HL-60 (cell line): Measurements from ENCODE around the gene RTTN.

Experiments used
- DNase-seq, 2 experiments: peaks; one replicate each; pipeline ENCODE4 v3.0.0-alpha.2; 2010 to 2020; ENCODE audit warnings: low read depth in 1 of 2, low spot score in 1 of 2
- H3K27ac ChIP-seq: fragments of 250-450 bp; sonication (Bioruptor Pico); replicated peaks from 2 replicates; pipeline ENCODE4 v1.5.1; 2020; ENCODE audit warnings: mild to moderate bottlenecking, moderate library complexity
- H3K27me3 ChIP-seq: fragments of 250-450 bp; sonication (Bioruptor Pico); 2 replicates; pipeline ENCODE4 v1.5.1; 2021; ENCODE audit warnings: mild to moderate bottlenecking, moderate library complexity; ENCODE audit not compliant: insufficient read depth, poor library complexity, severe bottlenecking
- H3K4me3 ChIP-seq: replicated peaks from 2 replicates; pipeline ENCODE4 v1.5.1; 2011; ENCODE audit warnings: mild to moderate bottlenecking, control low read depth, low read length; ENCODE audit not compliant: insufficient read depth
- CTCF ChIP-seq: IDR thresholded peaks from one replicate; pipeline ENCODE4 v1.5.1; 2011; ENCODE audit warnings: low read length, control low read depth, inconsistent platforms; ENCODE audit not compliant: insufficient read depth
- GABPA ChIP-seq: IDR thresholded peaks from 2 replicates; pipeline ENCODE4 v1.6.1; 2012; ENCODE audit warnings: low read depth
- POLR2AphosphoS5 ChIP-seq: IDR thresholded peaks from 2 replicates; pipeline ENCODE4 v1.6.1; 2012; ENCODE audit warnings: low read depth
- SPI1 ChIP-seq: IDR thresholded peaks from 2 replicates; pipeline ENCODE4 v1.6.1; 2012; ENCODE audit warnings: low read depth, mild to moderate bottlenecking, borderline replicate concordance
- TF ChIP-seq, protein P1 (sequence below): IDR thresholded peaks from 2 replicates; pipeline ENCODE4 v1.6.1; 2012; ENCODE audit warnings: low read depth; ENCODE audit not compliant: insufficient replicate concordance

RTTN gene

DNA sequence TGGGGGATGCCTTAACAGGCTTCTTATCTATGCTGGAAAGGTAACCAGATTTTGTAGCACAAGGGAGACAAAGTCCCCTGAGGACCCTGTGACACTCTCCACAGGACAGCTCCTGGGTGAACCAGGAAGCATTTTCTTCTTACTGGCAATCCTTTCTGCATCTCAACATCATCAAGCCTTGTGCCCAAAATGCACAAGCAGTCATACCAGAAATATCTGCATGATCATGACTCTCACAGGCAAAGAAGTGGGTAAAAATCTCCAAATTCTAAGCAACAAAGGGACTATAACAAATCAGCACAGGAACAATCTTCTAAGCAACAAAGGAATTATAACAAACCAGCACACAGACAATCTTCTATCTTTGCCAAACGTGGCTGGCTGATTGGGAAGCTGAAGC is 158.7 kb downstream of the RTTN start:
- no peak overlapping the region for H3K4me3 ChIP-seq
- TF ChIP-seq, protein P1, sequence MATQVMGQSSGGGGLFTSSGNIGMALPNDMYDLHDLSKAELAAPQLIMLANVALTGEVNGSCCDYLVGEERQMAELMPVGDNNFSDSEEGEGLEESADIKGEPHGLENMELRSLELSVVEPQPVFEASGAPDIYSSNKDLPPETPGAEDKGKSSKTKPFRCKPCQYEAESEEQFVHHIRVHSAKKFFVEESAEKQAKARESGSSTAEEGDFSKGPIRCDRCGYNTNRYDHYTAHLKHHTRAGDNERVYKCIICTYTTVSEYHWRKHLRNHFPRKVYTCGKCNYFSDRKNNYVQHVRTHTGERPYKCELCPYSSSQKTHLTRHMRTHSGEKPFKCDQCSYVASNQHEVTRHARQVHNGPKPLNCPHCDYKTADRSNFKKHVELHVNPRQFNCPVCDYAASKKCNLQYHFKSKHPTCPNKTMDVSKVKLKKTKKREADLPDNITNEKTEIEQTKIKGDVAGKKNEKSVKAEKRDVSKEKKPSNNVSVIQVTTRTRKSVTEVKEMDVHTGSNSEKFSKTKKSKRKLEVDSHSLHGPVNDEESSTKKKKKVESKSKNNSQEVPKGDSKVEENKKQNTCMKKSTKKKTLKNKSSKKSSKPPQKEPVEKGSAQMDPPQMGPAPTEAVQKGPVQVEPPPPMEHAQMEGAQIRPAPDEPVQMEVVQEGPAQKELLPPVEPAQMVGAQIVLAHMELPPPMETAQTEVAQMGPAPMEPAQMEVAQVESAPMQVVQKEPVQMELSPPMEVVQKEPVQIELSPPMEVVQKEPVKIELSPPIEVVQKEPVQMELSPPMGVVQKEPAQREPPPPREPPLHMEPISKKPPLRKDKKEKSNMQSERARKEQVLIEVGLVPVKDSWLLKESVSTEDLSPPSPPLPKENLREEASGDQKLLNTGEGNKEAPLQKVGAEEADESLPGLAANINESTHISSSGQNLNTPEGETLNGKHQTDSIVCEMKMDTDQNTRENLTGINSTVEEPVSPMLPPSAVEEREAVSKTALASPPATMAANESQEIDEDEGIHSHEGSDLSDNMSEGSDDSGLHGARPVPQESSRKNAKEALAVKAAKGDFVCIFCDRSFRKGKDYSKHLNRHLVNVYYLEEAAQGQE: no peak
- no peak for TF ChIP-seq SPI1

DNA sequence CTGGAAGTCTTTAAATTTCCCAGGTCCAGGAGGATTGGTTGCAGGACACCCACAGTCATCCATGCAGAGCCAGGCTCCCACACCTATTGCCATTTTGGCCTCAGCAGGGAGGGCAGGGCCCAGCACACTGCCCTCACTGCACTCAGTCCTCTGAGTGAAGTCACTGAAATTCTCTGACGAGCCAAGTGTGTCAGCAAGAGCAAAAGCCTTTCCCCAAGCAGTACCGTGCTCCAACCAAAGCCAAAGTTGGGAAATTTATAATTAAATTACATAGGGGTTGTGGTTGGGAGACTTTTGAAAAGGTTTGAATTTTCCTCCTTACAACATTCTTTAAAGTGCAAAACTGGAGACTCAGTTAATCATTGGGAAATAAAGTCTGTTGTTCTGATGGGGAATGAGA is 159.3 kb downstream of the RTTN start:
- TF ChIP-seq GABPA (no peak), SPI1 (no peak), POLR2AphosphoS5 (no peak), CTCF (no peak)
- TF ChIP-seq, protein P1: no peak
- Histone ChIP-seq H3K4me3 (no peak overlapping the region), H3K27ac (no peak overlapping the region), H3K27me3 (no peaks in the 10 kb centered on the region)
- DNase-seq: no peak

More for the DNA sequence above, 158.7 kb downstream of the RTTN start:
- DNase-seq: no peak
- Histone ChIP-seq H3K27ac (no peak overlapping the region), H3K27me3 (no peaks in the 10 kb centered on the region)

DNA sequence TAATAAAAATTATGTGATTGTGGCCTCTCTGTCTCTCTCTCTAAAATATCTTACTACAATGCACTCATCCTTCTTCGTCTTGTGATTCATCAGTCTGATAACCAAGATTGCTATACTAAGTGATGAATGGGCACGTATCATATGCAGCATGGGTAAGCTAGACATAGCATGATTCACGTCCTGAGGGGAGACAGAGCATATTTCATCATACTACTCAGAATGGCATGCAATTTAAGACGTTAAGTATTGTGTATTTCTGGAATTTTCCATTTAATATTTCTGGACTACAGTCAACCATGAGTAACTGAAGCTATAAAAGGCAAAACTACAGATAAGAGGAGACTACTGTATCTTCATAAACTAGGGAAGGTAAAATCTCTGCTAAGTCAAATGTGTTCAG is 160.9 kb downstream of the RTTN start:
- Histone ChIP-seq H3K27me3 (no peaks in the 10 kb centered on the region), H3K27ac (no peak overlapping the region), H3K4me3 (no peak overlapping the region)
- no peak for DNase-seq
- no peak for TF ChIP-seq POLR2AphosphoS5
- TF ChIP-seq SPI1: no peak
- no peak for TF ChIP-seq CTCF
- TF ChIP-seq, protein P1: no peak

DNA sequence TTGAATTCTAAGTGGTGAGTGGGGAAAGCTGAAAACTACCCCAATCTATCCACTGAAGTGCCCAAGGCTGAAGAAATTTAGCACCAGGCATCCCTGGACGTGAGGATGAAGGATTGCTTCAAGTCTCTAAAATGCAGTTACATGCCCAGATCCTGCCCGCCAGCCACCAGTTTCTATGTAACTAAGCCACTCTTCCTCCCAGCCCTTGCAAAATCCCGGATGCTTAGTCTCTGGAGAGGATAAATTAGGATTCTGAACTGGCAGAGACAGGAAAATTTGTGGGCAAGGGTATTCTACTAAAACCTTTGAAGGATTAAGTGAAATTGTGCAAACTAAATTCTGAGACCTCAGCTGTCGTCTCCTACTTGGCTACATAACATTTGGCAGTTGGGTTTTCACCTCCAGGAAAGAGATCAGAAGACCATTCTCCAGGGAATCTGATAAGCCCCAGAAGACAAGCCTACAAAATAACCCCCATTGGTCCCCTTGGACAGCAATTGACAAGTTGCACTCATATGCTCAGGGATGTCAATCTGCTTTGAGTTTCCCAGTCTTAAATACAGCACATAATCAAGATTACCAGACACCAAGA is 163.9 kb downstream of the RTTN start:
- DNase-seq: no peak
- no peak overlapping the region for H3K27ac ChIP-seq
- no peaks in the 10 kb centered on the region for H3K27me3 ChIP-seq
- no peak for TF ChIP-seq SPI1
- TF ChIP-seq, protein P1: no peak
- no peak for TF ChIP-seq GABPA
- no peak for TF ChIP-seq CTCF
- no peak for TF ChIP-seq POLR2AphosphoS5
- H3K4me3 ChIP-seq: no peak overlapping the region
